Activated T-helper 2 cell treated with anti-CD3 and anti-CD28 coated beads, Interferon-gamma antibody, Interleukin-2, Interleukin-4, amounts not matched to agents 10 μg/mL and 5 μg/mL and 100 μg/mL, durations not matched to agents 14 hours and 24 hours and 36 hours (primary cell): ENCODE measurements around the gene ARCN1. TPM values are rescaled to one million over a fixed set of nuclear protein-coding genes. Genes with fewer than 3 reads are reported as not detected.

Experiments used
- DNase-seq: peaks from one replicate; pipeline ENCODE4 v3.0.0; 2021; ENCODE audit warnings: low spot score
- H3K27ac Mint-ChIP-seq: one replicate; pipeline ENCODE4 v1.8.0; 2021; ENCODE audit warnings: mixed read lengths
- H3K27me3 Mint-ChIP-seq: one replicate; pipeline ENCODE4 v1.8.0; 2021; ENCODE audit warnings: low read depth, mixed read lengths
- H3K36me3 Mint-ChIP-seq: one replicate; pipeline ENCODE4 v1.8.0; 2021; ENCODE audit warnings: low read depth, mixed read lengths
- H3K4me1 Mint-ChIP-seq: one replicate; pipeline ENCODE4 v1.8.0; 2021; ENCODE audit warnings: low read depth, mixed read lengths
- H3K4me3 Mint-ChIP-seq: one replicate; pipeline ENCODE4 v1.8.0; 2021; ENCODE audit warnings: low read depth, mild to moderate bottlenecking, moderate library complexity, mixed read lengths
- H3K9me3 Mint-ChIP-seq: one replicate; pipeline ENCODE4 v1.8.0; 2021; ENCODE audit warnings: mixed read lengths
- intact Hi-C: fragments of 100-400 bp; cut with micrococcal nuclease; formaldehyde crosslinking; loops from one replicate; pipeline ENCODE4 v1.15.1; 2023
- total RNA-seq: library from RNA; stranded (reverse); gene quantifications from 2 replicates; pipeline ENCODE4 v1.2.3, GENCODE V29; 2022

The ARCN1 gene
- total RNA-seq, 1 donor from 2014 or later, result 132 TPM

DNA sequence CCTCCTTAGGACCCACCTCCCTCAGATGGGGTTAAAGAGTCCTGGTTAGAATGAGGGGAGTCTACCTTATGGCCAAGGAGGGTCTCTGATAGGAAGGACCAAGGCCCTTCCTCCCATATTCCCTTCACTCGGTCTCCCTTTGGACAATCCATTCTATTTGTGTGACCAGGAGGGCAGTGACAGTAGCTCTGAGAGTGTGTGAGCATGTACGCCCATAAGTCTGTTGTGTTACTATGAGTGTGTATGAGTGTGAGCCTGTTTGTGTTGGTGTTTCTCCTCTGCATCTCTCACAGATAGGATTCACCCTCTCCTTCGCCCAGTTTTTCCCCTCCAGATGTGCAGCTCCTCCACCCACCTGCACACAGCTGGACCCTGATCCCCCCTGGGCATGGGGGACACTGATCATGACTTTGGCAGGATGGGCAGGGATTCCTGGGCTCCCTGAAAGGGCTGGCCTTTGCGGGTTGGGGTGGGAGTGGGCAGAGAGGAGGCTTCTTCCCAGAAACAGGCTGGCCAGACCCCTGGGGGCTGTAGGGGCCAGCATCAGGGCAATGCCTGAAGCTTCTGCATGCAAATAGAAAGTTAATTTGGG is 49.7 kb downstream of the ARCN1 start:
- Mint-ChIP-seq H3K27ac (no peak overlapping the region), H3K4me1 (peaks cover 8% of the 10 kb centered on the region), H3K9me3 (no peaks in the 10 kb centered on the region), H3K36me3 (no peaks in the 10 kb centered on the region), H3K27me3 (peaks cover 12% of the 10 kb centered on the region), H3K4me3 (no peak overlapping the region)
- intact Hi-C loops, result no loop called here
- no peak for DNase-seq

DNA sequence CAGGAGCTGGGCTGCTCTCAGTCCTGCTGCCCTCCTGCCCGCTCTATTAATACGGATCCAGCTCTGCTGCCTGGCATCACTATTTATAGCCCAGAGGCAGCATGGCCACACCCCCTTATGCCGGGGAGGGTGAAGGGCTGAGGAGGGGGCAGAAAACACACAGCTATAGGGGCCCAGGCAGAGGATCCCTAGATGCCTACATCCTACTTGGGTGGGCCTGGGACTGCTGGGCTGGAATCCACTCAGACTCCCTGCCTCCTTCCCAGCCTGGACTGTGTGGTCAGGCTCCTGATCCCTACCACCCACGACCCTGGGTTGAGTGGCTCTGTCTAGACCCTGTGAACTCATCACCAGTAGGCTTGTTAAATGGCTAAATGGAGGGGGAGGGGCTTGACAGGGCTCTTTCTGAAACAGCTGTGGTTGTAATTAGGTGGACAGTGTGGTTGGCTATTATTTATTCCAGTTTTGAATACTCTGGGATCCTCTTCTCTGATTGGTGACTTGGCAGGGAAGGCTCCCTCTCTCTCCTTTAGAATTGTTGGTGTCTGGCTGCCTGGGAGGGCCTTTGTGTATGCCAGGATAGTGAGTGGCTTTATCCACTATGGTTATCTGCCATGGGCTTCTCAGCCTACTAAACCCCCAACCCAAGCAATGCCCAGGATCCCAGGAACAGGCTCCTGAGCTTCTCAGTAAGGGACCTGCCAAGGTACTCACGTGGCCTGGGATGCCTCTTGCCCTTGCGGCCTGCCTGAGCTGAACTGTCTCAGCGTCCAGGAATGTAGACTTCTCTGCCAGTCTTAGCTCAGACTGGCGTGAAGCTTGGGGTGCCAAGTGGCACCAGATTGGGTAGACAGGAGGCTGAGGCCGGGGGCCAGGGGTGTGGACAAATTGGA is 50.4 kb downstream of the ARCN1 start:
- no peak overlapping the region for H3K27ac Mint-ChIP-seq
- no peaks in the 10 kb centered on the region for H3K9me3 Mint-ChIP-seq
- no peaks in the 10 kb centered on the region for H3K36me3 Mint-ChIP-seq
- DNase-seq, result no peak
- peaks cover 8% of the 10 kb centered on the region for H3K4me1 Mint-ChIP-seq
- intact Hi-C loops, result no loop called here
- H3K4me3 Mint-ChIP-seq, result no peak overlapping the region
- peaks cover 12% of the 10 kb centered on the region for H3K27me3 Mint-ChIP-seq

DNA sequence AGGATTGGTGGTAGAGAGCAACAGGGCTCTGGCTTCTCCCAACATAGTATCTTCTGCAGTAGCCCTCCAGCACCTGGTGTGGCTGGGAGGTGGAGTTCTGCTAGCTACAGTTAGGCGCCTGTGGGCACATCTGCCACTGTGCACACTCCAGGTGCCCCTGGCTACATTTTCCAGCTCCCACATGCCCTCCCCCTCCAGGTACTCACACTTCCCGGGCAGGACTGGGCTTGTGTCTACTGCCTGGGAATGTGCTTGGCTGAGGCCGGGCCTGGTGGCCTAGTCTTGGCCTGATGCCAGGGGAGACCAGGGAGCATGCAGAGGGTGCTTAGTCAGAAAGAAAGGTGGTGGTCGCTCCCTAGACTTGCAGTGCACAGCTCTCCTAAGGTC is 51.1 kb downstream of the ARCN1 start:
- intact Hi-C loops, result no loop called here
- Mint-ChIP-seq H3K27me3 (peaks cover 12% of the 10 kb centered on the region), H3K4me1 (peaks cover 8% of the 10 kb centered on the region), H3K36me3 (no peaks in the 10 kb centered on the region), H3K9me3 (no peaks in the 10 kb centered on the region), H3K27ac (no peak overlapping the region), H3K4me3 (no peak overlapping the region)
- DNase-seq, result no peak

DNA sequence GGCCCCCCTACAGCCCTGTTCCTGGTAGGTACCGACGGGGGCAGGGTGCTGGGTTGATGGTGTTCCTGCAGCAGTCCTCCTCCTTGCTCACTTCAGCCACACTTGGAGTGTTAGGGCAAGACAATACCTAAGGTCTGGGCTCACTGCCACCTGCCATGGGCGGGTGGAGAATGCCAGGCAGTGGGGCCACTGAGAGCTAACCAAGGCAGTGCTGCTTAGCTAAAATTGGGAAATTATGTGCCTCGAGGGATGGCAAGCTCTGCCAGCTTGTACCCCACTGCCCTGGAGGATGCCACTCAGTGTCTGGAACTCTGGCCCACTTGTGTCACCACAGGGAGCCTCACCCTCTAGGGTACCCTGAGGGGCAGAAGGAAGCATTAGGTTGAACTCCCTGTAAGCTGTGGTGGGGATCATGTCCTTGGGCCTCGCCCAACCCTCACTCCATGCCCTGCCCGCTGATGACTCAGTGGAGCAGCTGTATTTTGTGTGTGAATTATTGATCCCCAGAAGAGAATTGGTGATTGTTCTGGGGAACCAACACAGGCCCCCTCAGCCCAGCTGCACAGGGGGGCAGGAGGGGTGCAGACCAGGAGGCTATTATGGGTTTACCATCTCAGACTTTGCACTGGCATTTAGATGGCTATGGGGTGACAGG is 53.0 kb downstream of the ARCN1 start:
- peaks cover 9% of the 10 kb centered on the region for H3K27me3 Mint-ChIP-seq
- intact Hi-C loops, result no loop called here
- no peaks in the 10 kb centered on the region for H3K9me3 Mint-ChIP-seq
- peaks cover 3% of the 10 kb centered on the region for H3K4me1 Mint-ChIP-seq
- no peak overlapping the region for H3K27ac Mint-ChIP-seq
- DNase-seq, result no peak
- H3K36me3 Mint-ChIP-seq, result no peaks in the 10 kb centered on the region
- H3K4me3 Mint-ChIP-seq, result no peak overlapping the region

DNA sequence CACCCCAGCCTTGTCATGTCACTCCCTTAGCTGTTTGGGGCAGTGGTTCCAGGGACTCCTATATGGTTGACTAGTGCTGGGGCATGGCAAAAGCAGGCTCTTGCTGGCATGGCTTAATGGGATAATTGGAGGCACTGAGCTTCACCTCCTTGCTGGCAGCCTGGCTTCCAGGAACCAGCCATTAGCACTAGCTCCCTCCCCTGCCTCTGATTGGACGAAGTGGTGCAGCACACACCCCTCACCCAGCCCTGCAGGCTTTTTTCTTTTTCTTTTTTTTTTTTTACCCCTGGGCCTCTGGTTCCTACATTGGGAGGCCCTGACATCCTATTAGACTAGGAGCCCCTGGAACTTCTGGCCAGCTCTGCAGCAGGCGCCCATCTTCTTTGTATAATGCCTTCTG is 53.8 kb downstream of the ARCN1 start:
- no peaks in the 10 kb centered on the region for H3K9me3 Mint-ChIP-seq
- H3K27ac Mint-ChIP-seq, result no peak overlapping the region
- H3K27me3 Mint-ChIP-seq, result peaks cover 7% of the 10 kb centered on the region

DNA sequence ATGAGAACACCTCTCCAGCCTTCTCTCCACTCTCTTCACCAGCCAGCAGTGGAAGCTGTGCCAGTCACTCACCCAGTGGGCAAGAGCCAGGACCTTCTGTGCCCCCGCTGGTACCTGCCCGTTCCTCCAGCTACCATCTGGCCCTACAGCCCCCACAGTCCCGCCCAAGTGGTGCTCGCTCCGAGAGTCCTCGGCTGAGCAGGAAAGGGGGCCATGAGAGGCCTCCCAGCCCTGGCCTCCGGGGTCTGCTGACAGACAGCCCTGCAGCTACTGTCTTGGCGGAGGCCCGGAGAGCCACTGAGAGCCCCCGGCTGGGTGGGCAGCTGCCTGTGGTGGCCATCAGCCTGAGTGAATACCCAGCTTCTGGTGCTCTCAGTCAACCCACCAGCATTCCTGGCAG is 55.4 kb downstream of the ARCN1 start:
- H3K4me1 Mint-ChIP-seq, result no peaks in the 10 kb centered on the region
- H3K36me3 Mint-ChIP-seq, result no peaks in the 10 kb centered on the region
- H3K27ac Mint-ChIP-seq, result no peak overlapping the region
- no peaks in the 10 kb centered on the region for H3K27me3 Mint-ChIP-seq
- no peak overlapping the region for H3K4me3 Mint-ChIP-seq
- no peak for DNase-seq
- H3K9me3 Mint-ChIP-seq, result no peaks in the 10 kb centered on the region
- intact Hi-C loops, result no loop called here

More for the DNA sequence above, 53.8 kb downstream of the ARCN1 start:
- DNase-seq, result no peak
- intact Hi-C loops, result no loop called here
- H3K36me3 Mint-ChIP-seq, result no peaks in the 10 kb centered on the region
- H3K4me1 Mint-ChIP-seq, result peaks cover 1% of the 10 kb centered on the region
- H3K4me3 Mint-ChIP-seq, result no peak overlapping the region

DNA sequence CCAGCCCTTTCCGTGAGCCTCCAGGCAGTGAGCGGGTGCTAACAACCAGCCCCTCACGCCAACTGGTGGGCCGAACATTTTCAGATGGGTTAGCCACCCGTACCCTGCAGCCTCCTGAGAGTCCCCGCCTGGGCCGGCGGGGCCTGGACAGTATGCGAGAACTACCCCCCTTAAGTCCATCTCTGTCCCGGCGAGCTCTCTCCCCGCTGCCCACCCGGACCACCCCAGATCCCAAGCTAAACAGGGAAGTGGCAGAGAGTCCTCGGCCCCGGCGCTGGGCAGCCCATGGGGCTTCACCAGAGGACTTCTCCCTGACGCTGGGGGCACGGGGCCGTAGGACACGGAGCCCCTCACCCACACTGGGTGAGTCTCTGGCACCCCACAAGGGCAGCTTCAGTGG is 55.8 kb downstream of the ARCN1 start:
- Mint-ChIP-seq H3K9me3 (no peaks in the 10 kb centered on the region), H3K4me3 (no peak overlapping the region), H3K27ac (no peak overlapping the region), H3K36me3 (no peaks in the 10 kb centered on the region), H3K4me1 (no peaks in the 10 kb centered on the region), H3K27me3 (peaks cover 3% of the 10 kb centered on the region)
- no peak for DNase-seq
- intact Hi-C loops, result no loop called here

DNA sequence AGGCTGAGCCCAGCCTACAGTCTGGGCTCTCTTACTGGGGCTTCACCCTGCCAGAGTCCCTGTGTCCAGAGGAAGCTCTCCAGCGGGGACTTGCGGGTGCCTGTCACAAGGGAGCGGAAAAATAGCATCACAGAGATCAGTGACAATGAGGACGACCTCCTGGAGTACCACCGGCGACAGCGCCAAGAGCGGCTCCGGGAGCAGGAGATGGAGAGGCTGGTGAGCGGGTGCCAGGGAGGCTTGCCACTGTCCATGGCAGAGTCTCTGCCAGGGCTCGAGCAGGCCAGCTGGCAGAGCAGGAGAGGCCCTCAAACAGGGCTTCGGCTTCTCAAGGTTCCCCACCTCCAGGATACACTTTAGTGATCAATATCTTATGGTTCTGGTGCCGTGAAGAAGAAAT is 56.2 kb downstream of the ARCN1 start:
- intact Hi-C loops, result no loop called here
- H3K36me3 Mint-ChIP-seq, result no peaks in the 10 kb centered on the region
- H3K4me1 Mint-ChIP-seq, result no peaks in the 10 kb centered on the region
- H3K4me3 Mint-ChIP-seq, result no peak overlapping the region
- H3K27ac Mint-ChIP-seq, result no peak overlapping the region
- DNase-seq, result no peak
- H3K9me3 Mint-ChIP-seq, result no peaks in the 10 kb centered on the region
- H3K27me3 Mint-ChIP-seq, result peaks cover 3% of the 10 kb centered on the region

DNA sequence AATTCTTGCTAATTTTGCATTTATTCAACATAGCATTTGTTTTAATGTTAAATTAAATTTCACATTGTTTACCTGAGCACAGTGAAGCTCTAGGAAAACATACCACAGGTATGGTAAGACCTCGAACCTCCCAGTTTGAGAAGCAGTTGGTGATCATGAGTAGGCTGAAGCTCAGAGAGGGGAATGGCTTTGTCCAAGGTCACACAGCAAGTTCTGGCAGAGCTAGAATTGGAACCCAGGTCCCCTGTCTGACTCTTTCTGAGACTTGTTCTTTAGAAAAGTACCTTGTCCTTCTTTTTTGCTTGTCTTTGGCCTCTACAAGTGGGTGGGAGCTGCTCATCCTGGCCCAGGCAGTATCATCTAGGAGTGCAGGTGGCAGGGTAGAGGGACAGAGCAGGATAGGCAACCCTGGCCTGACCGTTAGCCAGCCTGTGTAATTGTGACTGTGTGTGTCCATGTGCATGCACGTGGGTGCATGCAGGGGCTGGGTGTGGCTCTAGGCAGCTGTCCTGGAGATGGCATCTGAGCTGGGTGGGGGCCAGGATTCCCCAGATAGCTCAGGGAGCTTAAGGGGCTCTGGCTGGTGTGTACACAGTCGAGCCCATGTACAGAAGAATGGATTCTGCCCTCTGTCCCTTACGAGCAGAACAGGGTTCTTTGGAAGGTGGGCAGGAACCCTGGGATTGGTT is 56.8 kb downstream of the ARCN1 start:
- no peak overlapping the region for H3K4me3 Mint-ChIP-seq
- H3K36me3 Mint-ChIP-seq, result no peaks in the 10 kb centered on the region
- peaks cover 3% of the 10 kb centered on the region for H3K27me3 Mint-ChIP-seq
- no peak for DNase-seq
- peaks cover 3% of the 10 kb centered on the region for H3K4me1 Mint-ChIP-seq
- H3K9me3 Mint-ChIP-seq, result no peaks in the 10 kb centered on the region
- H3K27ac Mint-ChIP-seq, result no peak overlapping the region
- intact Hi-C loops, result no loop called here

DNA sequence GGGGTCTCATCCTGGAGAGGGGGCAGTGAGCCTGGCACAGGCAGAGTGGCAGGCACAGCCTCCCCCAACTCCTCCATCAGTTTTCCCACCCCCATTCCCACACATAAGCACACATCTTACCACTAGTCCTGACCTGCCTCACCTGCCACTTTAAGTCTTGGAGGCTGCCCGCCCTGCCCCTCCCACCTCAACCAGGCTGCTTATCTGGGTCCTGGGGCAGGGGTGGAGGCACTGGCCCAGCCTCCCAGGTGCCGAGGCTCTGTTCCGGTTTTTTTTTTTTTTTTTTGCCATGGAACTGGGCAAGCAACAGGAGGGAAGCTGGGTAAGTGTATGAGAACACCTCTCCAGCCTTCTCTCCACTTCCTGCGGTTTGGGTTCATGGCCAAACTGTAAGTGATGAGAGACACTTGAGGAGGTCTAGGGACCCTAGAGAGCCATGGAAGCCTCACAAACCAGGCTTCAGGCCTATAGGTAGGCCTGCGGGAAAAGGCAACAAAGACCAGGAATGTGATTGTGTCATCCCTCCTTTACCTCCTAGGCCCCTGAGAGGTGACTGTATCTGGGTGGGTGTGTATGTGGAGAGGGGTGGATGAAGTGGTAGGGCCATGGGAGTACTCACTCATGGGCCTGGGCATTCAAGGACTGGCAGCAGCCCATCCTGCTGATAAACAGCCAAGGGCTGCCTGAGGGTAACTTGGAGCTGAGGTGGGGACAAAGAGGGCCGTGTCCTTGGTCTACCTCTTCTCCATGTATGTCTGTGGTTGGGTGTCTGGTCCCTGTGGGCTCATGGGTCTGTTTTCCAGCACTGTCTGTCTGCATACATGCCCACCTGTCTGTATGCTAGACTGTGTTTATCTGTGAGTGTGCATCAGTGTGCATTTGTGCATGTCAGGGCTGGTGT is 57.8 kb downstream of the ARCN1 start:
- no peaks in the 10 kb centered on the region for H3K36me3 Mint-ChIP-seq
- no peaks in the 10 kb centered on the region for H3K9me3 Mint-ChIP-seq
- intact Hi-C loops, result no loop called here
- no peak overlapping the region for H3K4me3 Mint-ChIP-seq
- H3K27ac Mint-ChIP-seq, result no peak overlapping the region
- peaks cover 3% of the 10 kb centered on the region for H3K27me3 Mint-ChIP-seq
- peaks cover 3% of the 10 kb centered on the region for H3K4me1 Mint-ChIP-seq
- DNase-seq, result no peak

DNA sequence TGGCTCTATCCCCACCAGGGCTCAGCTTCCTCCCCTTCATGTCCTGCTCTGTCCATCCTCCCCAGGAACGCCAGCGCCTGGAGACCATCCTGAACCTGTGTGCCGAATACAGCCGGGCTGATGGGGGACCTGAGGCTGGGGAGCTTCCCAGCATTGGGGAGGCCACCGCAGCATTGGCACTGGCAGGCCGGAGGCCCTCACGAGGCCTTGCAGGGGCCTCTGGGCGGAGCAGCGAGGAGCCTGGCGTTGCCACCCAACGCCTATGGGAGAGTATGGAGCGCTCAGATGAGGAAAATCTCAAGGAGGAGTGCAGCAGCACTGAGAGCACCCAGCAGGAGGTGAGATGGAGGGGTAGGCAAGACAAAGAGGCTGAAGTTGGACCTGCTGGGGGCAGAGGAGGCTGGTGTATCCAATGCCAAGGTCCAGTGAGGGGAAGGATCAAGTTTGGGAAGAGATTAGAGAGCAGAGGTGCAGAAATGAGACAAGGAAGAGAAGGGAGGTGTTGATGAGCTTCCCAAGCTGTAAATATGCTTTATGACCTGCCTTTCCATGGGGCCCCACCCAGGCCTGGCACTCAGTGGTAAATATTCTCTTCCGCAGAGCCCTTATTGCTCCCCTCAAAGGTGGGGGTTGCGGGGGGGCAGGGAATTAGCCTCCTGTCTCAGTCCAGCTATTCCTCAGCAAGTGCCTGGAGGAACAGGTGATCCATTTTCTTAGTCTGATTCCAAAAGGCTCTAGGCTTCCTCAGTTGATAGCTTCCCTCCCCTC is 59.1 kb downstream of the ARCN1 start:
- no peak for DNase-seq
- no peaks in the 10 kb centered on the region for H3K36me3 Mint-ChIP-seq
- H3K27ac Mint-ChIP-seq, result no peak overlapping the region
- H3K27me3 Mint-ChIP-seq, result peaks cover 4% of the 10 kb centered on the region
- H3K9me3 Mint-ChIP-seq, result no peaks in the 10 kb centered on the region
- peaks cover 3% of the 10 kb centered on the region for H3K4me1 Mint-ChIP-seq
- no peak overlapping the region for H3K4me3 Mint-ChIP-seq
- intact Hi-C loops, result no loop called here
